ENCODE measurements around the gene OGG1. TPM values are rescaled to one million over a fixed set of nuclear protein-coding genes. Genes with fewer than 3 reads are reported as not detected.

OGG1 gene
- total RNA-seq, 3 donors from 2014 or later = 23.3 to 33.0 (median 28.6) TPM

DNA sequence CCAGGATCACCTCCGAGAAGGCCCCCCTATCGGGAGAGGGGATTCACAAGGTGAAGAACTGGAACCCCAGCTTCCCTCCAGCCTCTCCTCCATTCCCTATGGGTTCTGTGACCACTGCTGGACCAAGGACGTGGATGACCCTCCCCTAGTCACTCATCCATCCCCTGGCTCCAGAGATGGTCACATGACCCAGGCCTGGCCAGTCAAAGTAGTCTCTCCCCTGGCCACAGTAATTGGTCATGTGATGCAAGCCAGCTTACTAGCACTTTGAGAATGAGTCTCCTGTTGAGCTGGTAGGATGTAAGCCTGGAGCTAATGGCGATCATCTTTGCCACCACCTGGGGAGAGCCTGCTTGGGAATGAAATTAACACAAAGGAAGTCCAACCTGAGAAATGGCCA, 16.1 kb downstream of the OGG1 start:
- H3K4me3 ChIP-seq = no peak overlapping the region
- intact Hi-C loops (cut with DNase I, micrococcal nuclease) = no loop called here
- no peak for DNase-seq
- no peaks in the 10 kb centered on the region for H3K9me3 ChIP-seq
- peaks cover 15% of the 10 kb centered on the region for H3K4me1 ChIP-seq (ENCODE audit: low read depth)
- TF ChIP-seq CTCF (IDR thresholded peaks at IDR 0.05) = no peak
- peaks cover 3% of the 10 kb centered on the region for H3K36me3 ChIP-seq (ENCODE audit: low read depth)
- no peak for ATAC-seq

DNA sequence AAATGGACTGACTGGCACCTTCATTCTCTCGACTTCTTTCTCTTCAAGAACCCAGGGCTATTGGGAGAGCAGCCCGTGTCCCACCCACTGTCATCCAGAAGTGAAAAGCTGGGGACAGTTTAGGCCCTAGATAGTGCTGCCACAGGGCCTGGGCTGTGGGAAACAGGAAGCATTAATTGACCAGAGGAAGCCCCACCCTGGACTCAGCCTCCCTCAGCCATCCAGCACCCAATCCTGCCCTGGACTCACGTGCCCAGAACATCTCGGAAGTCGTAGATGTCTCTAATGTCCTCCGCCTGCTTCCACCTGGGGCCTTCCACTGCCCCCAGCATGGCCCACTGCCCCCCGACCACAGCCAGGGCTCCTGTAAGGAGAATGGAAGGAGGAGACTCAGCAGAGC, 17.7 kb downstream of the OGG1 start:
- peaks cover 15% of the 10 kb centered on the region for H3K4me1 ChIP-seq (ENCODE audit: low read depth)
- intact Hi-C loops (cut with DNase I, micrococcal nuclease) = no loop called here
- no peak for TF ChIP-seq CTCF (IDR thresholded peaks at IDR 0.05)
- H3K9me3 ChIP-seq = no peaks in the 10 kb centered on the region
- ATAC-seq (no peak), DNase-seq (no peak)
- no peak overlapping the region for H3K4me3 ChIP-seq
- H3K36me3 ChIP-seq (ENCODE audit: low read depth) = peaks cover 3% of the 10 kb centered on the region

DNA sequence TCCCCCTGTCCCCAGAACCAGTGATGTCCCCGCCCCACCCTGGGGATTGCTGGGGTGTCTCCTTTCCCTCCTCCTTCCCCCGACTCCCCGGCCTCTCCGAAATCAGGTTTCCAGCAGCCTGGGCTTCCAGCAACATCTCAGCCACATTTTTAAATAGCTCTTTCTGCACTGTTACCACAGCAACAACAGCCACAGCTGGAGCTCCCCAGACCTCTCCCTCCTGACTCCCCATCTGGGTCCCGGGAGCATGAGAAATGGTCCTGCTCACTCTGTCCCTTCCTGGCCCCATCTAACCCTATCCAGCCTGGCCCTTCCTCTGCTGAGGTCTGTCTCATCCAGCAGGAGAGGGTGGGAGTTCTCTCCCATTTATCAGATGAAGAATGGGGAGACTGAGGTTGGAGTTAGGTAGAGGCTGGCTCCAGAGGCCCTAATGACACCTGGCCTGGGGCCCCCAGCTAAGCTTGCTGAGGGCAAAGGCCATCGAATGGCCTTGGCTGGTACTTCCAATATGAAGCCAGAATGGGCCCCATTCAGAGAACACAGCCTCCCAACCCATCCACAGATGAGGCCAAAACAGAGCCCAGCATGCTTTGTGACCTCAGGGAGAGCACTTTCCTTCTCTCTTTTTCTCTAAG, 18.5 kb downstream of the OGG1 start:
- TF ChIP-seq CTCF (IDR thresholded peaks at IDR 0.05) = no peak
- Histone ChIP-seq H3K36me3 (ENCODE audit: low read depth) (peaks cover 3% of the 10 kb centered on the region), H3K4me1 (ENCODE audit: low read depth) (peaks cover 15% of the 10 kb centered on the region), H3K4me3 (no peak overlapping the region), H3K9me3 (no peaks in the 10 kb centered on the region)
- intact Hi-C loops (cut with DNase I, micrococcal nuclease) = no loop called here
- no peak for DNase-seq
- ATAC-seq = no peak

DNA sequence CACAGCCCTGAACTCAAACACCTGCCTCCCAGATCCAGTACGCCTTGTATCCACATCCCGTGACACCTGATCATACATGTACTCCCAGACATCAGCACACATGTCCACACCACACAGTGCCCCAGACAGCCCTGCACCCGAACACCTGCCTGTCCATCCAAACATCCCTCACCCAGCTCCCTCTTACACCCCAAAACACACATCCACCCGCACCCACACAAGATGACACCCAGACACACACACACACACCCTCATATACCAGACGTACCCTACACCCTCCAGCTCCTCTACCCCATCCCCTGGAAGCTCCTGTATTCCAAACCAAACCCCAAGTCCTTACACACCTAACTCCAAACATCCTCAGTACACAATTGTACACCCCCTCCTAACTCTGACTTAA, 19.3 kb downstream of the OGG1 start:
- TF ChIP-seq CTCF (IDR thresholded peaks at IDR 0.05) = no peak
- Histone ChIP-seq H3K4me3 (peak overlapping the region; percentile 34), H3K36me3 (ENCODE audit: low read depth) (peaks cover 3% of the 10 kb centered on the region), H3K9me3 (no peaks in the 10 kb centered on the region), H3K4me1 (ENCODE audit: low read depth) (peaks cover 15% of the 10 kb centered on the region)
- intact Hi-C loops (cut with DNase I, micrococcal nuclease) = no loop called here
- ATAC-seq = no peak
- no peak for DNase-seq

- peak; percentile 96 for ATAC-seq
- Histone ChIP-seq H3K36me3 (ENCODE audit: low read depth) (peaks cover 3% of the 10 kb centered on the region), H3K4me1 (ENCODE audit: low read depth) (peaks cover 15% of the 10 kb centered on the region), H3K9me3 (no peaks in the 10 kb centered on the region), H3K4me3 (peak within 1 kb of the TSS; percentile 34)
- intact Hi-C loops (cut with DNase I, micrococcal nuclease) = no loop called here
- TF ChIP-seq CTCF (IDR thresholded peaks at IDR 0.05) = no peak
- peak; percentile 82 to 88 (median 84) for DNase-seq
Measured at GRCh38 chr3:9769426-9770275, 19.9 kb downstream of the OGG1 start, which contains the start of gene CAMK1. TSS of gene CAMK1 (minus strand) at chr3:9769947. CDS start at chr3:9767749, 2,198 bp downstream.

Data from mucosa of descending colon (tissue), 3 donors.